Activated CD8-positive, alpha-beta memory T cell treated with anti-CD3 and anti-CD28 coated beads for 1 hour (primary cell): ENCODE measurements around the gene IP6K3.

Experiments
- DNase-seq, 2 donors: peaks; one replicate each; pipeline ENCODE4 v3.0.0-alpha.2; 2020; ENCODE audit warnings: low read depth in 1 of 2; ENCODE audit errors: extremely low read depth in 1 of 2

Gene IP6K3

GRCh38 chr6:33759887-33760629 lies 13.4 kb upstream of the IP6K3 start:
- DNase-seq: no peak

- DNase-seq: no peak
Observed at GRCh38 chr6:33758815-33759216, 12.1 kb upstream of the IP6K3 start.

GRCh38 chr6:33757906-33758305 lies 11.2 kb upstream of the IP6K3 start:
- no peak for DNase-seq

GRCh38 chr6:33757113-33757512 lies 10.4 kb upstream of the IP6K3 start:
- DNase-seq: no peak

GRCh38 chr6:33756211-33756954 lies 9.7 kb upstream of the IP6K3 start:
- DNase-seq: no peak

GRCh38 chr6:33755070-33755869 lies 8.6 kb upstream of the IP6K3 start:
- no peak for DNase-seq

- DNase-seq: no peak
Observed at GRCh38 chr6:33754222-33754621, 7.5 kb upstream of the IP6K3 start.

- no peak for DNase-seq
Observed at GRCh38 chr6:33752646-33753015, 5.9 kb upstream of the IP6K3 start.

GRCh38 chr6:33751771-33752645 lies 5.3 kb upstream of the IP6K3 start:
- no peak for DNase-seq

- DNase-seq: no peak
Observed at GRCh38 chr6:33750244-33750991, 3.7 kb upstream of the IP6K3 start.

GRCh38 chr6:33749401-33749800 lies 2.7 kb upstream of the IP6K3 start:
- DNase-seq: no peak

- DNase-seq: no peak
Observed at GRCh38 chr6:33748841-33749240, 2.1 kb upstream of the IP6K3 start.

- DNase-seq: no peak
Observed at GRCh38 chr6:33747823-33748222, 1.1 kb upstream of the IP6K3 start.

GRCh38 chr6:33746036-33746600 lies 587 bp downstream of the IP6K3 start:
- DNase-seq: no peak

- DNase-seq: no peak
Observed at GRCh38 chr6:33745548-33745947, 1.2 kb downstream of the IP6K3 start.

- no peak for DNase-seq
Observed at GRCh38 chr6:33744895-33745546, 1.7 kb downstream of the IP6K3 start.

GRCh38 chr6:33744001-33744848 lies 2.5 kb downstream of the IP6K3 start:
- DNase-seq: peak; percentile 44 to 61

- DNase-seq: no peak
Observed at GRCh38 chr6:33742837-33743236, 3.9 kb downstream of the IP6K3 start.
